ENCODE data around the gene HSPB1.
A peak's percentile ranks its signal among the peaks of the same experiment; 100 is the strongest.
"Not testable (repeated sequence)": the region's sequence is repeated elsewhere in the genome, so short reads cannot be mapped to it uniquely, and the experiment has no call there.

Gene HSPB1

GRCh38 chr7:76302347-76303201 lies at the start of gene HSPB1:
TSS of gene HSPB1 (plus strand) at chr7:76302673. CDS start at chr7:76302713, 40 bp downstream.
- peak; percentile 74 for DNase-seq

GRCh38 chr7:76254781-76255180 lies 47.7 kb upstream of the HSPB1 start:
- no peak for DNase-seq

DNA sequence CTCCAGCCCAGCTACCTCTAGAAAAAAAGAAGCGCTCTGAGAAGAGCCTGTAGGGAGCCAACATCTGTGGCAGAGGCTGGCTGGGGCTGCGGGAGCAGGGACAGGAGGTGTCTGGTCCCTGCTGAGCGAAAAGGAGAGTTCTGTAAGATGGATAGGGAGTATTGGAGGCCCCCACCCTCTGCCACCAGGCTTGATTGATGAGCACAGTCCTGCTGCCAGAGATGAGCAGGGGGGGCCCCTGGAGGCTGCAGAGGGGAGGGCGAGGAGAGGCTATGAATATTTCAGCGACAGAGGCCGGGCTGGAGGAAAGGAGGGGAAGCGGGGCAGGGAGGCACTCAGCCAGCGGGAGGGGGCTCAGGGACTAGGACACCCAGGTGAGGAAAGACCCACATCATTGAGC lies 44.5 kb upstream of the HSPB1 start:
- no peak for DNase-seq

DNA sequence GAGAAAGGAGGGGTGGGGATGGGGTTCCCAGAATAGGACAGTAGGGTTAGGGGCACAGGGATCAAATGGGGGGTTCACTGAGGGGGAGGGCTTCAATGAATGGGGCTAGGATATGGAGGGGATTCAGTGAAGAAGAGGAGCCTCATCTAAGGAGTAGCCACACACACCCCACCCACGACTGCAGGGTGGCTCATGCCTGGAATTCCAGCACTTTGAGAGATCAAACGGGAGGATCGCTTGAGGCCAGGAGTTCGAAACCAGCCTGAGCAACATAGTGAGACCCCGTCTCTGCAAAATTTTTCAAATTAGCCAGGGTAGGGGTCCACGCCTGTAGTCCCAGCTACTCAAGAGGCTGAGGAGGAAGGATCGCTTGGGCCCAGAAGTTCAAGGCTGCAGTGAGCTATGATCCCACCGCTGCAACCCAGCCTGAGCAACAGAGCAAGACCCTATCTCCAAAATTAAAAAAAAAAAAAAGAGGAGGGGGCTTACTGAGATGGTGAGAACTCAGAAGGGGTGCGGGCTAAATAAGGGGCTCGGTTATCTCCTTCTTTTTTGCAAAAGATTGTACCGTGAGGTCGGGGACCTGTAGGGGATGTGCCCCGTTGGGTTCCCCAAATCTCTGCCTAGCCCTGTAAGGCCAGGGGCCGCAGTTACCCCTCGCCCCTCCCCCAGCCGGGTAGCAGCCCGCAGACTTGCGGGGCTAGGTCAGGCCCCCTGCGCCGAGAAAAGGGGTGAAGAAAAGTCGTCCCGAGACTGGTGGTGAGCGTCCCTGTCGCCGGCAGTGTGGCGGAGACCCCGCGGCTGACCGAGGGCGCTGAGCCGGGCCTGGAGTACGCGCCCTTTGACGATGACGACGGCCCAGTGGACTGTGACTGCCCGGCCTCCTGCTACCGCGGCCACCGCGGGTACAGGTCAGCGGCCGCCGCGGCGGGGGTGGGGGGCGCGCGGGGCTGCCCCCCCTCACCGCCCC lies 43.1 kb upstream of the HSPB1 start:
- no peak for DNase-seq

DNA sequence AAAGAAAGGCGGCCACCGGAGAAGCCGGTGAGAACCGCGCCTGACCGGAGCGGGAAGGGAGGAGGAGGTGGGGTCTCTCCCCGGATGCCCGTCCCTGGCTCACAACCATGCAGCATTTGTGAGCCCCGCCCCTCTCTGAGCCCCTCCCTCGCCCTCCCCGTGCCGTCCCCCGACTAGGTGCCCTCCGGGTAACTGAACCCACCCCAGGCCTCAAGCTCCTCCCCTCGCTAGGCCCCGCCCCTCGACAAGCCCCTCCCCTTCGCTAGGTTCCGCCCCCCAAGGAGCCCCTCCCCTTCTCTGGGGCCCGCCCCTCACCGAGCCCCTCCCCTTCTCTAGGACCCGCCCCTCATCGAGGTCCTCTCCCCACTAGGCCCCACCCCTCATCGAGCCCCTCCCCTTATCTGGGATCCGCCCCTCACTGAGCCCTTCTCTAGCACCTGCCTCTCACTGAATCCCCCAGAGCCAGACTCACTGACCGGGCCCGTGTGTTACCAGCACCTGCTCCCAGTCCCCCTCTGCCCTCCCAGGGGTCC lies 42.2 kb upstream of the HSPB1 start:
- peak; percentile 59 for DNase-seq

DNA sequence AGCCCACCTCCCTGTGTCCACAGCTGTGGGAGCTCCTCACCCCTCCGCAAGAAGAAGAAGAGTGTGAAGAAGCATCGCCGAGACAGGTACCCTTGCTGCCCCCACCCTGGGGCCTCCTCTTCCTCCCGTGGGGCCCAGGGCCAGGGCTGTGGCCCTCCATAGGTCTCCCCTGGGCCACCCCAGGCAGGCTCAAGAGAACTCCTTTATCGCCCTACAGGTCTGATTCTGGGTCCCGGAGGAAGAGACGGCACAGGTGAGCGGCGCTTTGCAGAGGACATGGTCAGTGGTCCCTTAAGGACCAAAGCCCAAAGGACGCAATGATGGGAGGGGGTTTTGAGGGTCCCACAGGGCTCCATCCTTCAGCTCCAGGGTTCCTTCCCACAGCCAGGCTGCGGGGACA lies 41.1 kb upstream of the HSPB1 start:
- DNase-seq, result no peak

GRCh38 chr7:76261931-76262330 lies 40.5 kb upstream of the HSPB1 start:
- DNase-seq, result no peak

DNA sequence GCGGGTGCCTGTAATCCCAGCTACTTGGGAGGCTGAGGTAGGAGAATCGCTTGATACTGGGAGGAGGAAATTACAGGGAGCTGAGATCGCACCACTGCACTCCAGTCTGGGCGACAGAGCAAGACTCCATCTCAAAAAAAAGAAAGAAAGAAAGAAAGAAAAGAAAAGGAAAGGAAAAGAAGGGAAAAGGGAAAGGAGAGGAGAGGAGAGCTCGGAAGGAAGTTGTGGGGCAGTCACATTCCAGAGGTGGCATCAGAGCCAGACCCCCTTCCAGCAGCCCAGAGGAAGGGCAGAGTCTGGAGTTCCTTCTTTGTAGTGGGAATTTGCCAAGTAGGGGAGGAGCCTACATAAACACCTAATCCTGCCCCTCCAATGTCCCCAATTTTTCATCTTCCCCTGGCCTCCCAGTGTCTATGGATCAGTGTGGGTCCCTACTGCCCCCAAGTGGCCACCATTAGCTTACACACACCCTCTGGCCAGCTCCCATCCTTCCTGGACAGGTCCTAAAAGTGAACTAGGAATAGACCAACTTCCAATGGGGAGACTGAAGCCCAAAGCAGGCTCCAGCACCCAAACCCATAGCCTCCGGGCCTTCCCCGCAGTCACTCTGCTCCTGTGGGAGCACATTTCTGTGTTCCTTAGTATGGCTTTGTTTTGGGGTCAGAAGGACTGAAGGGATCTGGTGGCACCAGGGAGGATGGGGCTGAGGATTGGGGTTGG lies 39.6 kb upstream of the HSPB1 start:
- no peak for DNase-seq

DNA sequence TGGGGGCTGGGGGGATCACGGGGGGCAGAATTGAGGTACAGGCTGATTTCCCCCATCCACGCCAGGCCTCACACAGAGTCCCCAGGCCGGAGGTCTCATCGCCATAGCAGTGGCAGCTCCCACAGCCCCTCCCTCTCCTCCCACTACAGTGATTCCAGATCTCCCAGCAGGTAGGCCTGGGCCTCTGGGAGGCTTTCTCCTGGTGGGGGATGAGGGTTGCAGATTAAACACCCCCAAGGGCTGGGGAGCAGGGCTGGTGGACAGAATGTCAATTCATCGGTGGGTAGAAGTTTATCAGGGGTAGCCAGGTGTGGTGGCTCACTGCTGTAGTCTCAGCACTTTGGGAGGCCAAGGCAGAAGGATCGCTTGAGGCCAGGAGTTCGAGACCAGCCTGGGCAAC lies 37.2 kb upstream of the HSPB1 start:
- DNase-seq, result no peak

DNA sequence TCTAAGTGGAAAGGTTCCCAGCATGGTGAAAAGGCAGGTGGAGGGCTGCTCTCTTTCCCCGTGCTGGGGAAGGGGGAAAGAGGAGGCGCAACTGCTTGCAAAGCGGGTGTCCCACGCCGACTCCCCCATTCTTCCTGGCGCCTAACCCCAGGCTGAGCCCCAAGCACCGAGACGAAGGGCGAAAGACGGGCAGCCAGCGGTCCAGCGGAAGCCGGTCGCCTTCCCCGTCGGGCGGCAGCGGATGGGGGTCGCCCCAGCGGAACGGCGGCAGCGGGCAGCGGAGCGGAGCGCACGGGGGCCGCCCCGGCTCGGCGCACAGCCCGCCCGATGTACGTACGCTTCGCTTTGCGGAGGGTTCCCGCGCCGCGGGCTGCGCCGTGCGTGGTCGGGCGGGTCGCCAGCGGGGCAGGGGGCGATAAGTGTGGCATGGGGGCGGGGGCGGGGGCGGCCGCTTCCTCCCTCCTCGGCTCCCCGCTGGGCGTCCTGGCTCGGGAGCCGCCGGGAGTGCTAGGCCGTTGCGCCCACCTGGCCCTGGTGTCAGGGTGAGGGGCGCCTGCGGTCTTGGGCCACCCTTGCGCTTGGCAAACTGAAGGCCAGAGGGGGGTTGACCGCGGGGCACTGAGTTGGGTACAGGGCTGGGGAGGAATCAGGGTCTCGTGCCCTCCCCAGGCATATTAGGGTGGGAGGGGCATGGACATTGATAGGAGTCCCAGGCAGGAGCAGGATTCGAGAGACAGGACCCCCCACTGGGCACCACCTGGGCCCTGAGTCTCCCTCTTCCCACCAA lies 35.2 kb upstream of the HSPB1 start:
- DNase-seq, result no peak

DNA sequence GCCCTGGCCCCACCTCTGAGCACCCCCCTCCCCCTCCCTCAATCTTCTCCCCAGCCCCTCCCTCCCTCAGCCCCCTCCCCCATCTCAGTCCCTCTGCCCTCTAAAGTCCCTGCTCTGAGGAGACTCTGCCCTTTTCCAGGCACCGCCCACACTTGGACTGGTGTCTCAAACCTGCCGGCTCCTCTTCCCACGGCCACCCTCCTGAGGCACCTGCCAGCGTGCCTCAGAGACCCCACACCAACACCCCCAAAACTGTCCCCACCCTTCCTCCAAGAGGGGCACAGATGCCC lies 34.6 kb upstream of the HSPB1 start:
- no peak for DNase-seq

DNA sequence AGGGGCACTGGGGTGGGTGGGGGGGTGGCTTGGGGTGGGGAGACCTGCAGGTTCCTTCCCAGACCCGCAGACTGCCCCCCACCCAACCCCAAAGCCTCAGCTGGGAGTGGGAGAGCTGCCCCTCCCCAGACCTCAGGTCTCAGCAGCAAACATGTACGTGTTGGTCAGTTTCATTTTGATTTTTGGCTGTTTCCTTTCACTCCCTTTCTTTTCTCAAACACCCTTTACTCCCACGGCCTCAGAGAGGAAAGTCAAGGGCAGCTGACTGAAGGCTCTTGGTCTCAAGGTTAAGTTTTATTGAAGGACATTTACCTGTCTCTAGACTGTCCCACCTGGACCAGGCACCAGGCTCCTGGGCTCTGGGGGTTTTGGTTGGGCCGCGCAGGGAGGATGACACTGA lies 34.1 kb upstream of the HSPB1 start:
- DNase-seq, result no peak

DNA sequence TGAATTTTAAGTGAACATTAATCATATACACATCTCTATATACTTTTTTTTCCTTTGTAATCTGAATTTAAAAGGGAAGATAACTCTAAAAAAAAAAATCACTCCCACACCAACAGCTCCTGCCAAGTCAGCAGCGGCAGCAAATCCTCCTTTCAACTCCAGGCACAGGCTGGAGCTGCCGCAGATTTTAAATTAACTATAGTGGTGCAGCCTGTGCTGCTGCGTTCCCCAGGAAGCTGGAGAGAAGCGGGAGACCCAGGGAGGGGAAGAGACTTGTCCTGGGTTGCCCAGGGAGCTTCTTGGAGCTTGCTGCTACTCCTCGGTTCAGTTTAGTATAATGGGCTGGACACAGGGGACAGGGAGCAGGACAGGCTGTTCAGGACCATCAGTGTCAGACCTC lies 32.6 kb upstream of the HSPB1 start:
- DNase-seq, result no peak

DNA sequence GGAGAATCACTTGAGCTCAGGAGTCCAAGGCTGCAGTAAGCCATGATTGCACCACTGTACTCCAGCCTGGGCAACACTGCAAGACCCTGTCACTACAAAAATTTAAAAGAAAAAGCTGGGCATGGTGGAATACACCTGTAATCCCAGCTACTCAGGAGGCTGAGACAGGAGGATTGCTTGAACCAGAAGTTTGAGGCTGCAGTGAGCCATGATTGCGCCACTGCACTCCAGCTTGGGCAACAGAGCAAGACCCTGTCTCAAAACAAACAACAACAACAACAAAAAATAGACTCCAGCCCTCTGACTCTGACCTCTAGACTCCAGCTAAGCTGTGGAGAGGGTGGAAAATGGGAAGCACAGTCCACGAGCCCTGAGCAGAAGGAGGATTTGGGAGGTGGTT lies 31.1 kb upstream of the HSPB1 start:
- not testable (repeated sequence) for DNase-seq

GRCh38 chr7:76272142-76272541 lies 30.3 kb upstream of the HSPB1 start:
- DNase-seq, result no peak

DNA sequence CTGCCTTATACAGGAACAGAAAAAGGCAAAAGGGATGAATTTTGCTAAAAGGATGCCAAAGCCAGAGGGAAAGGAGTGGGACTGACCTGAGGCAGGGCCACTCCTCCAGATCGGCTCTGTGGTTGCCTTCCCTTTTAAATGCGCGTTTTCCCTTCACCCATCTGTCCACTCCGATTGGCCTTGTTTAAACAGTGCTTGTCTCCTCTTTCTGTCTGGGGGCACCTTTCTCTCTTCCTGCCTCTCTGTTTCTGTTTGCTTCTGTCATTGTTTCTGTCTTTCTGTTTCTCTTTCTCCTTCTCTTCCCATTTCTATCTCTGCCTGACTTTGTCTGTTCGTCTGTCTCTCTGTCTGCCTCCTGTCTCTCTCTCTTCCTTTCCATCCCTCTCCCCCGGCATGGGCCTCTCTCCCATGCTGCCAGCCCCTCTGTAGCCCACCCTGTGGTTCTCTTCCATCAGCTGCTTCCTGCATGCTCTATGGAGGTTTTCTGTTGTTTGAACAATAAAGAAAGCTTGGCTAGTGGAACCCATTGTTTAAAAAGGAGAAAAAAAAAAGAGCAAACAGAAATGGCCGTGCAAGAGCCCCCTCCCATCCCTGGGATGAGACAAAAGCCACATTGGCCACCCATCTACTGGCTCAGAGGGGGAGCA lies 29.5 kb upstream of the HSPB1 start:
- DNase-seq, result no peak

GRCh38 chr7:76273503-76273902 lies 29.0 kb upstream of the HSPB1 start:
- DNase-seq, result no peak

DNA sequence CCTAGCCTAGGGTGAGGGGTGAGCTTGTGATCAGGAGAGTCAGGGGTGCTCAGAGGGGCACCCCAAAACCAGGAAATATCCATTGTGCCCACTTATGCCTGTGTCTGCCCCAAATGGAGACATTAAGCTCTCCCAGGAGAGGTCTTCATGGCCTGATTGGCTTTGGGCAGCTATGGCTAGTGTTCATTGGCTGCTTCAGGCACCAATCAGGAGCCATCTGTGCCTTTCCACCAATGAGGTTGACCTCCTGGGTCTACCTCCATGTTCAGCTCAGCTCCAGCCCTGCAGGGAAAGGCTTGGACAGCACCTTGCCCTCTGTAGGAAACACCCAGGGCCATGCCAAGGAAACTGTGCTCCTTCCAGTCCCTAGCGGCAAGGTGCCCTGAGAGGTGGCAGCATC lies 23.9 kb upstream of the HSPB1 start:
- no peak for DNase-seq

DNA sequence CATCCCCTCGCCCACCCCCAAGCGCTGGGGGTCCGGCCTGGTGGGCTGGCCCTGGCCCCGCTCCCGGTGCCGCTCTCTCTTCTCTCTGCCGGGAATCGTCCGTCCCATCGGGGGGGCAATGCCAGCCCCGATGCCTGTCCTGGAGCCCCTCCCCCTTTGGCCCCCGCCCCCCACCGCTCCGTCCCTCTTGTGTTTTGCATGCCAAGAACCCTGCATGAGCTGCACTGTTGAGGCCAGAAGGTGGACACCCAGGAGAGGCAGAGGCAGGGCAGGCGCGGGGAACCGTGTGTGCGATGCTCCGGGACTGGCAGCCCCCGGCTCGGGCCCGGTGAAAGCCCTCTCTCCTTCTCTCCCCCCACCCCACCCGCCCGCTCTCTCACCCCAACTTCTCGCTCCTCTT lies 22.1 kb upstream of the HSPB1 start:
- no peak for DNase-seq

- DNase-seq, result no peak
Measured at GRCh38 chr7:76281006-76281705, 21.3 kb upstream of the HSPB1 start.

GRCh38 chr7:76281706-76282343 lies 20.6 kb upstream of the HSPB1 start:
- DNase-seq, result no peak
